ENCODE results near the gene ECHS1.
"Not testable (repeated sequence)": the region's sequence is repeated elsewhere in the genome, so short reads cannot be mapped to it uniquely, and the experiment has no call there.

The ECHS1 gene

GRCh38 chr10:133378251-133379096, 5.3 kb upstream of the ECHS1 start:
- peak; percentile 34 for DNase-seq

- no peak for DNase-seq
Measured at GRCh38 chr10:133377818-133378250, 4.7 kb upstream of the ECHS1 start.

GRCh38 chr10:133377025-133377817, 4.1 kb upstream of the ECHS1 start:
- DNase-seq: no peak

GRCh38 chr10:133376183-133376582, 3.0 kb upstream of the ECHS1 start:
- not testable (repeated sequence) for DNase-seq

- no peak for DNase-seq
Measured at GRCh38 chr10:133375357-133376115, 2.4 kb upstream of the ECHS1 start.

GRCh38 chr10:133372507-133372906, 647 bp downstream of the ECHS1 start:
- DNase-seq: no peak

GRCh38 chr10:133370030-133370786, 2.9 kb downstream of the ECHS1 start:
- no peak for DNase-seq

GRCh38 chr10:133368153-133368552, 5.0 kb downstream of the ECHS1 start:
- DNase-seq: no peak

GRCh38 chr10:133367461-133367860, 5.7 kb downstream of the ECHS1 start:
- not testable (repeated sequence) for DNase-seq

GRCh38 chr10:133366751-133367150, 6.4 kb downstream of the ECHS1 start:
- DNase-seq: no peak

- DNase-seq: no peak
Measured at GRCh38 chr10:133366130-133366478, 7.0 kb downstream of the ECHS1 start.

- DNase-seq: no peak
Measured at GRCh38 chr10:133365461-133366129, 7.6 kb downstream of the ECHS1 start.

GRCh38 chr10:133364645-133365431, 8.3 kb downstream of the ECHS1 start:
- no peak for DNase-seq

- DNase-seq: no peak
Measured at GRCh38 chr10:133362846-133363245, 10.3 kb downstream of the ECHS1 start.

- no peak for DNase-seq
Measured at GRCh38 chr10:133361773-133362441, 11.2 kb downstream of the ECHS1 start.

GRCh38 chr10:133361227-133361626, 11.9 kb downstream of the ECHS1 start:
- no peak for DNase-seq

GRCh38 chr10:133359972-133360610, 13.1 kb downstream of the ECHS1 start:
- DNase-seq: no peak

- no peak for DNase-seq
Measured at GRCh38 chr10:133359554-133359971, 13.6 kb downstream of the ECHS1 start.

- DNase-seq: no peak
Measured at GRCh38 chr10:133358925-133359310, 14.2 kb downstream of the ECHS1 start.

Measured in fibroblast of skin of scalp (primary cell).